ENCODE results near the gene TRIP6.

TRIP6 gene, protein sequence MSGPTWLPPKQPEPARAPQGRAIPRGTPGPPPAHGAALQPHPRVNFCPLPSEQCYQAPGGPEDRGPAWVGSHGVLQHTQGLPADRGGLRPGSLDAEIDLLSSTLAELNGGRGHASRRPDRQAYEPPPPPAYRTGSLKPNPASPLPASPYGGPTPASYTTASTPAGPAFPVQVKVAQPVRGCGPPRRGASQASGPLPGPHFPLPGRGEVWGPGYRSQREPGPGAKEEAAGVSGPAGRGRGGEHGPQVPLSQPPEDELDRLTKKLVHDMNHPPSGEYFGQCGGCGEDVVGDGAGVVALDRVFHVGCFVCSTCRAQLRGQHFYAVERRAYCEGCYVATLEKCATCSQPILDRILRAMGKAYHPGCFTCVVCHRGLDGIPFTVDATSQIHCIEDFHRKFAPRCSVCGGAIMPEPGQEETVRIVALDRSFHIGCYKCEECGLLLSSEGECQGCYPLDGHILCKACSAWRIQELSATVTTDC

DNA sequence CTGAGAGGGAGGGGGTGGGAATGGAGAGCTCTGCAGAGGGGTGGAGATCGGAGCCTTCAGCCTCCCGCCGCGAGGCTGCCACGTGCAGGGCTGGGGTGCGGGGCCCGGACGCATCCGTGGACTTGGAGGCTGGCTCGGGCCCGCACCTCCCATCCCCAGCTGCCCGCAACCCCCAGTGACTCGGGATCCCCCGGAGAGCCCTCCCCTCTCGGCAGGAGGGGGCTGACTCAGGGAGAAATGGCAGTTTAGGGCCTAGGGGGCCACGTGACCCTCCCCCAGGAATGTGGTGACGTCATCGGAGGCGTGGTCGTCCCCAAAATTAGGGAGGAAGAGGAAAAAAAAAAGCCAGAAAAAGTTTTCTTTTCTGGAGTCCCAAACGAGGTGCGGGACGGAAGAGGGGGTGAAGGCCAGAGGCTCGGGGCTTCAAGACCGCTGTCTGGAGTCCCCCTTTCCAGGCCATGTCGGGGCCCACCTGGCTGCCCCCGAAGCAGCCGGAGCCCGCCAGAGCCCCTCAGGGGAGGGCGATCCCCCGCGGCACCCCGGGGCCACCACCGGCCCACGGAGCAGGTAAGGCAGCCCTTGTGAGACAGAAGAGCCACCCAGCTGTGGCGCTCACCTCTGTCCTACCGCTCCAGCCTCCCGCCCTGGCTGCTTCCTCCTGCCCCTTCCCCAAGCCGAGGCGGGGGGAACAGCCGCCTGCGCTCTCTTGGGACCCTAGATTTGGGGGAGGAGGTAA is at the start of gene TRIP6:
TSS of gene TRIP6 (plus strand) at position 348 of the 736 bp plus-strand sequence. CDS start at position 459, 111 bp downstream.
- DNase-seq (ENCODE audit: low read depth in 2 of 2), result peak; percentile 55 to 58

DNA sequence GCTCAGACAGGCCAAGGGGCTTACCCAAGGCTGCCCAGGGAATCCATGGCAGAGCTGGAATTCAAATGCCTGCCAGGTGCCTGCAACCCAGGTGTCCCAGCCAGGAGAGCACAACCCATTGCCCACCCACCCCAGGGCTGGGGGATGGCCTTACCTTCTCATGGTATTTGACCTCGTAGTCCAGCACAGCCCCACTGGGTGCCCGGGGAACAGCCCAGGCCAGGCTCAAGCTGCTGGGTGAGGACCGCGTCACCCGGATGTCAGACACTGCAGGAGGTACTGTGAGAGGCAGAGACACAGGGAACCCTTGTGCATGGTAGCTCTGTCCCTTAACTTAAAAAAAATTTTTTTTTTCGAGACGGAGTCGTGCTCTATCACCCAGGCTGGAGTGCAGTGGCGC is 48.8 kb upstream of the TRIP6 start:
- DNase-seq (ENCODE audit: low read depth in 2 of 2), result no peak

DNA sequence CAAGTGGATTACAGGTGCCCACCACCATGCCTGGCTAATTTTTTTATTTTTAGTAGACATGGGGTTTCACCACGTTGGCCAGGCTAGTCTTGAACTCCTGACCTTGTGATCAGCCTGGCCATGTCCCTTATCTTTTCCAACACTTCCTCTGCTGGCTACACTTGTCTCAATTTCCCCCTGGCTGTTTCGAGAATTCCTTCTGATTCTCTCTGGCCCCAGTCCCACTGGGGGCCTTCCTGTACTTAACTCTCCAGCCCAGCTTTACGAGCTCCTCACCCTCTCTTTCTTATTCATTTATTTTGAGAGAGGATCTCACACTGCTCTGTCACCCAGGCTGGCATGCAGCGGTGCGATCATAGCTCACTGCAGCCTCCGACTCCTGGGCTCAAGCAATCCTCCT is 48.4 kb upstream of the TRIP6 start:
- DNase-seq (ENCODE audit: low read depth in 2 of 2), result no peak

DNA sequence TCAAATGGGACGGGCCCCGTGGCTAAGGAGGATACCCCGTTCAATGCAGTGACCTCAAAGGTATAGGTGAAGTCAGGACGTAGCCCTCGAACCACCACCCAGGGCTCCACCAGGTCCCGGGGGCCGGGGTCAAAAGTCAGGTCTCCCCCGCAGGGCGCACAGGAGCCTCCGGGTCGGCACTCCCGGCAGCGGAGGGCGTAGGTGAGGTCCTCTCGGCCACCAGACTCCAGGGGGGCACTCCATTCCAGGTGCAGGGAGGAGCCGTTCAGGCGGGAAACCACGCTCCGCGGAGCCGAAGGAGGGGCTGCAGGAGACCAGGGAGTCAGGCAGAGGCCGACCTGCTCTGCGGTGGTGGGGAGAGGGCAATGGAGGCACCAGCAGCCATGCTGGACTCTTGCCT is 47.6 kb upstream of the TRIP6 start:
- no peak for DNase-seq (ENCODE audit: low read depth in 2 of 2)

DNA sequence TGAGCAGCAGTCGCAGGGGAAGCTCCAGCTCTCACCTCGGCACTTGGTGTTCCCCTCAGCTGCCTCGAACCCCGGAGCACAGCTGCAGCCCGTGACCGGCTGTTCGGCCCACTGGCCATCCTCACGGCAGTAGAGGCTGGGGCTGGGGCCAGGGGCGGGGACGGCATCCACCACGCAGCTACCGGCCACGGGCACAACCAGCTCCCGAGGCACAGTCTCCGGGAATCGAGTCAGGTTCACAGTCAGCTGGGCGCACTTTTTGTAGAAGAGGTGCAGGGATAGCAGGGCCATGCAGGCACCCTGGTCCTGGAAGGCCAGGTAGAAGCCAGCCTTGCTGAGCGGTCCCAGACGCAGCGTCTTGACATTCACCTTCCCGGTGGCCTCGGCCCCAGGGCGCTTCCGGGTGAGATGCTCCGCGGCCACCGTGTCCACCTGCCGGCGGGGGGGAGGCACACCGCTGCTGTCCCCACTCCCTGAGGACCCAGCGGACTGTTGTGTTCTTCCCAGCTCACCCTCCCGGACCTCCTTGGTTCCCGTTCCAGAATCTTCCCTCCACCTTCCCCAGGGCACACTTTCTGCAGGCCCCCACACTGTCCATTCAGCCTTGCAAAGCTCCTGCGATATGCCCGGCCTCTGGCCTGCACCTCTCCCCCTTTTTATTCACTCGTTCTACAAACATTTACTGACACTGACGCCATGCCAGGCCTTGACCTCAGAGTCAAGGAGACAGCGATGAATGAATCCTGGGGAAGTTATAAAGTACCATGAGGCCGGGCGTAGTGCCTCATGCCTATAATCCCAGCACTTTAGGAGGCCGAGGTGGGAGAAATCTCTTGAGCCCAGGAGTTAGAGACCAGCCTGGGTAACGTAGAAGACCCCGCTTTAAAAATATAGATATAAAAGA is 44.7 kb upstream of the TRIP6 start:
- no peak for DNase-seq (ENCODE audit: low read depth in 2 of 2)

DNA sequence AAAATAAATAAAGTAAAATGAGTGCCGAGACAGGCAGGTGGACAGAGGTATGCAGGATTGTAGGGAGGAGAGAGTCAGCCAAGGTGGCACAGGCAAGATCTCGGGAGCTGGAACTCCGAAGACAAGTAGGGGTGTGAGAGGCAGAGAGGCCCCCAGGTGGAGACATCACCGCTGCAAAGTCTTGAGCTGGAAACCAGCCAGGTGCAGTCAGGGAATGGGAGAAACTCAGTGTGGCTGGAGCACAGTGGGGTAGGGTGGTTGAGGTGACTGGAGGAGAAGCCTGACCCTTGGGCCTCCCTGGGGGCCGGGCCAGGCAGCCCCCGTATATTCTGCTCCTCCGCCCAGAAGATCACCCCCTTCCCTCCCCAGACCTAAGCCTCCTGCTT is 44.1 kb upstream of the TRIP6 start:
- no peak for DNase-seq (ENCODE audit: low read depth in 2 of 2)

DNA sequence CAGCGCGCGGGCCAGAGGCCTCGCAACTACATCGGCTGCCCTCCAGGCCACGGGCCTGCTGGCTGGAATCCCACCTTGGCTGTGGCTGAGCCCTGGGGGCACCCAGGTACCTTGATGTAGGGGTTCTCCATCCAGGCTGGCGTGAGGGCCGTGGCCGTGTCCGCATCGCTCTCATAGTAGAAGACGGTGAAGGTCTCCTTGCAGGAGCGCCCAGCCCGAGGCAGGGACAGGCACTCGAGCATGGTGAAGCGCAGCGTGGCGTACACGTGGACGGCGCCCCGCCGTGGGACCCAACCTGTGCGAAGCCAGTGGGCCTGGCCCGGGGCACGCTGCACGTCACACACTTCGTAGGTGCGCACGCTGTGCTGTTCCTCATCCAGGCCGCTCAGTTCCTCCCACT is 43.7 kb upstream of the TRIP6 start:
- no peak for DNase-seq (ENCODE audit: low read depth in 2 of 2)

DNA sequence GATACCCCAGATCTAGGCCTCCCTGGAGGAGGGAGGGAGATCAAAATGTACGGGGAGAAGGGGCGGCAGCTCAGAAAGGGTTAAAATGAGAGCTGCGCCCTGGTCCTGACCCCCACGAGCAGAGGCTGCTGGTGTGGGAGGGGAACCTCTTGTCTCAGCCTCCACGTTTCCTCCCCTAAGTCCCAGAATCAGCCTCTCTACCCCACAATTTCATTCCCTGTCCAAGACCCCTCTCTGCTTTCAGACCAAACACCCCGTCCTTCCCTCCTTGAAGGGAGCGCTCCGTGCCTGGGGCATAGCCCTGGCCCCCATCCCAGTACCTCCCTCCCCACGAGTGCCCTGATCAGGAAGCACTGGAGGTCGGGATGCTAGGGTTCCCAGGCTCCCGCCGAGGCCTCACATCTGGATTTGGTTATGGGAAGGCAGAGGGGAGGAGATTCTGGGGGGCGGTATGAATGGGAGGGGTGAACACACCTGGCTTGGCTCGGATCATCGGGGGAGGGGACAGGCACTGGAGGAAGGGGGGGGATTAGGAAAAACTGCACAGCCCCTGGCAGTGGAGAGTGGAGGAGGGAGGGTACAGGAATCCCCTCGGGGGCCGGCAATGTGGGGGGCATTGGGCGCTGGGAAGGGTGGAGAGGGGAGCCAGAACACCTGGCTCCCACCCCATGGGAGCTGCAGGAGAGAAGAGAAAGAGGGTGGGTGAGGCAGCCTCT is 42.5 kb upstream of the TRIP6 start:
- no peak for DNase-seq (ENCODE audit: low read depth in 2 of 2)

DNA sequence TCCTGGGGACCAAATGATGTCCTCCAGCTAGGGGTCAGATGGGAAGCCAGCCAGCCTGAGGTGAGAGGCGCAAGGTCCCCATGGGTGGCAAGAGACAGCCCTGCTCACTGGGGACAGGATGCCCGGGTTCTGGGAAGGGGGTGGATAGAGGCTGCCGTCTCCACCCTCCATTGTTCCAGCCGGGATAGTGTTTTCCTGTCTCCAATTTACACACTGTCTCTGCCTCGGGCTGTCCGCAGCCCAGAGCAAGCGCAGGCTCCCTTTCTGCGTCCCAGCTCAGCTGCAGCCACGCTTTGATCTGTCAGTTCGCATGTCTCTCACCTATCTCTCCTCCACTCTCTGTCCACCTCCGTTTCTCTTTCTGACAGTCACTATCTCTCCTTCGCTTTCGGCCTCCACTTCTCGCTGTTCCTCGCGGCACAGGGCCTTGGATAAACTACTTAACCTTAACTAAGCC is 41.9 kb upstream of the TRIP6 start:
- DNase-seq (ENCODE audit: low read depth in 2 of 2), result no peak

DNA sequence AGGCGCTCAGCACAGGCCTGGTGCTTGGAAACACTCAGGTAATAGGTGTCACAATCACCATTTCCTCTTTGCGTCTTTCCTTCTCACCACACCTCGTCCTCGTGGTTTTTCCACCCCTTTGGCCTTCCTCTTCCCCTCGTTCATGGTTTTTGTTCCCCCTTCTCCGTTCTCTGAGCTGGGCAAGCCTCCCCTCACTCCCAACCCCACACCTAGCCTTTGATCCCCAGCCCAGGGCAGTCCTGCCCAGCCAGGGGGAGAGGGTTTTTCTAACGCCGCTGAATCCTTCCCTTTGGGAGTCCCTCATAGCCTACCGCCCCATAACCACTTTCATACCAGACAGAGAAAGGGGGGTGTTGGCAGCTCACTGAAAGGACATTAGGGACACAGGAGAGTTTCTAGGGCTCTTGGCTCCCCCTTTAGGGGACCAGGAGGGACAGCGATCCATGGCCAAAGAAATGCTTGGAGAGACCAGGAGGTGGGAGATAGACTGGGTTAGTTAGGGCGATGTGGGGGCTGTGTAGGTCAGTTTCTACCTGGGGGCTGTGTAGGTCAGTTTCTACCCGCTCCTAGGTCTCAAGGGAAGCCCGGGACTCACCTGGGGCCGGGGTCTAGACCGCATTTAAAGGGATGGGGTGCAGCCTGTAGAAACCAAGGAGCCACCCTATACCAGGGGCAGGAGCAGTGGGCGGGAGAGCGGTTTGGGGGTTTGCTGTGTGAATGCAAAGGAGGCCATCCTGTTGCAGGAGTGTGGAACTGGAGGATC is 41.3 kb upstream of the TRIP6 start:
- no peak for DNase-seq (ENCODE audit: low read depth in 2 of 2)

DNA sequence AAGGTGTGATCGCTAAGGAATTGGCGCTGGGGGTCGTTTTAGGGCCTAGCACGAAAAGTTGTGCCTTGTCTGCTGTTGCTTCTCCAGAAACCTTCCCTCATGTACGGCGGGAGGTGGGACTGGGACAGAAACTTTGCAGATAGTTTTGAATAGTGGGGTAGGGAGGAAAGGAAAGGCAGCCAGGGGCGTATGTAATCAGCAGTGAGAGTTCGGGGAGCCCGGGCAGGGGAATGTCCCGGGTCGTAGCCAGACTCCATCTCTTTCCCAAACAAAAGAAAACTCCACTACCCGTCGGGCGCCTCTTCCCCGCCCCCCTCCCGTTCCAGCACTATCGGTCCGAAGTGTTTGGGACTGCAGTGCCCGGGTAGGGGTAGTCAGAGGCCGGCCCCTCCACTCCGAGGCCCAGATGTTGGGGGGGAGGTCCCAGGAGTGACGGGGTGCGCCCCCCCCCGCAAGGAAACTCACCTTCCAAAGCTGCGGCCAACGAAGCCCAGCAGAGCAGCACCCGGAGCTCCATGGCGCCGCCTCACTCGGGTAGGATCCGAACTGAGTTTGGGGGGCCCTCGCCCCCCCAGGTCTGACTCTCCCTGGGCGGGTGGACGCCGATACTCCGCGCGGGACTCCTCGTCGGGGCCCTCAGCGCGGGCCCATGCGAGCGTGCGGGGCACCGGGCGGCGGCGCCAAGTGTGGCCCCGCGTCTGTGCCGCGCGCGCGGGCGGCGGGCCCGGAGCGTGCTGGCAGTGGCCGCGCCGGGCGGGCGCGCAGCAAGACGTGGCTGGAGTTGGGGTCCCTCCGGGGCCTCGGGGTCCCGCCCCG is 40.5 kb upstream of the TRIP6 start:
- DNase-seq (ENCODE audit: low read depth in 2 of 2), result no peak

DNA sequence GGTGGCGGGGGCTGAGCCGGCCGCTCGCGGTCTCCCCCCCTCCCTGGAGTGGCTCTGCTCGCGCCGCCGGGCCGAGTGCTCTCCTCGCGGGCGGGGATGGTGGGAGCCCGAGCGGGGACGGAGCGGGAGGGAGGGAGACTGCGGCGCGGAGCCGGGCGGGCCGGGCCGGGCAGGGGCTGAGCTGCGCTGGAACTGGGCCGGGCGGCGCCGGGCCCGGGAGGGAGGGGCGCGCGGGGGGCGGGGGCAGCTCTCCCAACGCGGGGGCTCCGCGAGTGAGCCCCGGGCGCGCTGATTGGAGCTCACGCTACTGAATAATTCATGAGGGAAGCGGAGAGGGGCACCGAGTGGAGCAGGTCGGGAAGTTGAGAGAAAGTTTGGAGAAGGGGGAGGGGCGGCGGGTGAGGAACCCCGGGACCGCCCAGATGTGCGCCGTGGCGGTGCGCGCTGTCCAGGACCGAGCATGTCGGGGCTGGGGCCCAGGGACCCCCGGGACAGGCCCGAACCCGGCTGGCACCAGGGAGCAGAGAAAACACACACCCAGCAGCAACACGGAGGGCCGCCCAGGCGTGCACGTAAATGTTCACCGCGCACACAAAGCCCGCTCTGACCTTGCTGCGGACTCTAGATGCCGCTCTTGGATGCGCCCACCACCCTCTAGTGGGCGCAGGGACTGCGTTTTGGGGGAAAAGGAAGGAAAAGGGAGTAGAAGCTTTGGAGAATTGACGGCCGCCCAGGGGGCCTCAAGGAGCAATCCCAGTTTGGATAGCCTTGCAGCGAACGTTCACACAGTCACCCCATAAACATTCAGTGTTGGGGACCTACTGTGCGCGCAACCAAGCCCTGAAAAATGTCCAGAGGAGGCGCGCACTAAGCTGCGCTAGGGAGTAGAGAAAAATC is 39.6 kb upstream of the TRIP6 start, which contains the start of gene EPHB4:
TSS of gene EPHB4 (minus strand) at position 194 of the 897 bp plus-strand sequence. CDS start 493 bp downstream, outside the sequence.
- DNase-seq (ENCODE audit: low read depth in 2 of 2), result no peak

DNA sequence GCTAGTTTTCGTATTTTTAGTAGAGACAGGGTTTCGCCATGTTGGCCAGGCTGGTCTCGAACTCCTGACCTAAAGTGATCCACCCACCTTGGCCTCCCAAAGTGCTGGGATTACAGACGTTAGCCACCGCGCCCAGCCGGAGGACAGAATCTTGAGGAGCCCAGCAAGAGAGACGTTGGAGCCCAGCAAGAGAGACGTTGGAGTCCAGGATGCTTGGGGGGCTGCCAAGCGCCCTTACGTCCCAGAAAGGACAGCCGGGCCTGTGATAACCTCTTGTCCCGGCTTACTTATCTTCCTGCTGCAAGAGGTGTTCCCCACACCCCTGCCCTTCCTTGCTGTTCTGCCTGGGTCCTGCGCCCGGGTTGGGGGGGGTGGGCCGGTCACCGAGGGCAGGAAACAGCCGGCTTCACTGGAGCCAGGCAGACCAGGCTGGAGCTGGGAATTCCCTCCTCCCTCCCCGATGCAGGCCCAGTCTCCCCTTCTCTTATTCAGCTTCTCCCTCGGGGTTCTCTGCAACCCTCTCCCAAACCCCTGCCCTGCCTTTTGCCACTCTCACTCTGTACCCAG is 38.0 kb upstream of the TRIP6 start:
- DNase-seq (ENCODE audit: low read depth in 2 of 2), result no peak

DNA sequence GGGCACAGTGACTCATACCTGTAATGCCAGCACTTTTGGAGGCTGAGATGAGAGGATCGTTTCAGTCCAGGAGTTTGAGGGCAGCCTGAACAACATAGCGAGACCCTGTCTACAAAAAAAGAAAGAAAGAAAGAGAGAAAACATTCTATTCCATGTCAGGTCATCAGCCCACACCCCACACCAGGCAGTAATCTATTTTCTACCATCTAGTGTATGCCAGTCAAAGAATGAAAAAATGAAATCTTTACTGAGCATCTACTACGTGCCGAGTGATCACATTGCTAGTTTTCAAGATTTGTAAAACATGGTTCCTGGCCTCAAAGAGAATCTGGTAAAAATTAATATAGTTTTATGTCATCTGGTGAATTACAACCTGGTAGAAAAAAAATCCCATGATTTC is 36.8 kb upstream of the TRIP6 start:
- no peak for DNase-seq (ENCODE audit: low read depth in 2 of 2)

DNA sequence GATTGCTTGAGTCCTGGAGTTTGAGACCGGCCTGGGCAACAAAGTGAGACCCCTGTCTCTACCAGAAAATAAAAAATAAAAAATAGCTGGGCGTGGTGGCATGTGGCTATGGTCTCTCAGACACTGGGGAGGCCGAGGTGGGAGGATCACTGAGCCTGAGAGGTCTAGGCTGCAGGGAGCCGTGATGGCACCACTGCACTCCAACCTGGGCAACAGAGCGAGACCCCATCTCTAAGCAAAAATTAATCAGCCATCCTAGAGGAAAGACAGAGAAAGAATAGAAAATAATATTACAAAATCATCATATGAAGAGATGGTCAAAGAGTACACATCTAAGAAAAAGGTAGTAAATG is 34.9 kb upstream of the TRIP6 start:
- no peak for DNase-seq (ENCODE audit: low read depth in 2 of 2)

DNA sequence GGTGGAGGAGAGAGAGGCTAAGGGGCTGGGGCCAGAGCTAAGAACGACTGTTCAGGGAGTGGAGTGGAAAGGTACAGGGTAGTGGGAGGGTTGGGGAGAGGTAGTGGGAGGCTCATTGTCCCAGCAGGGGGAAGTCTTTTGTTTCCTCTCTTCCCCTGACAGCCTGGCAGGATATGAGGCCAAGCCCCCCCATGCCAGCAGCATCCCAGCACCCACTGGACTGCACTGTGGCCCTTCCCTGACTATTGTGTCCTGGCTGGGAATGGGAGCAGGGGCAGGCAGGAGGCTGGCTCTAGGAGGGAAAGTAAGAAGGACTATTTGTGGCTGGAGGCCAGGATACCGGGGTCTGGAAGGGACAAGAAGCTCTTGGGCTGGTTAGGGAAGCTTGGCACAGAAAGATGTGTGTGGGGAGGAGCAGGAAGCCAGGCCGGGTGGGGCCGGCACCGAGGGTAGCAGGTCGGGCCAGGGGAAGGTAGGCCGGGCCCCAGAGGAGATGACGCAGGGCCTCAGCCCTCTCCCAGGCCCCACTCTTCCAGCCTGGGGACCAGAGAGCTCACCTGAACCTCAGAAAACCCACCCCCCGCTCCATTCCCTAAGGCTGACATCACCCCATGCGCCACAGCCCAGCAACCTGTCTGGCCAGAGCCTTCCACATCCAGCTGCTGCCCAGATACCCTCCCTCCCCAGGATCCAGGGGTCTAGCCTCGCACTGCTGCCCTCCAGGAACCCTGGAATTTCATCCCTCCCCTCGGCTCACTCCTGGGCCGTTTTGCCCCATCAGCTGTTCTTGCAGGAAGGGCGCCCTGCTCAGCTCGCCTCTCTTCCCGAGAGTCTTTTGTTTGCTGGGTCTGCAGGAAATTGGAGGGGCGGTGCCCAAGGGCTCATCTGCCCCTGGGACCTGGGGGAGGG is 31.0 kb upstream of the TRIP6 start:
- DNase-seq (ENCODE audit: low read depth in 2 of 2), result no peak

DNA sequence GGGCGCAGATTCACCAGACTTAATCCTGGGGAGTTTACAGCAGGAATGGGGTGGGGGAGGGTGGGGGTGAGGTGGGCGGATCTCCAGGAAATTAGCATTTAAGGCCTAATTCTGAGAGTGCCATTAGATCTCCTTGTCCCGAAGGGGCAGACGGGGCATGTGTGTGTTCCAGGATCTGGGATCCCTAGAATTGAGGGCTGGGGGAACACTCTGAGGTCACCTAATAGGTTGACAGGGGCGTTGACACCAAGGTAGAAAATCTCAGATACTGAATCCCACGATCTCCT is 30.4 kb upstream of the TRIP6 start:
- no peak for DNase-seq (ENCODE audit: low read depth in 2 of 2)
